NCI-H774 (cell line): ENCODE measurements around the gene LIME1.
"Not testable (repeated sequence)": the region's sequence is repeated elsewhere in the genome, so short reads cannot be mapped to it uniquely, and the experiment has no call there.

ENCODE experiments used
- DNase-seq: peaks from one replicate; lab custom pipeline; 2025; lab: John Stamatoyannopoulos, UW

The LIME1 gene

GRCh38 chr20:63772781-63773518 is 36.5 kb downstream of the LIME1 start:
- DNase-seq = no peak

- DNase-seq = no peak
Measured at GRCh38 chr20:63773571-63774241, 37.2 kb downstream of the LIME1 start.

GRCh38 chr20:63774306-63774705 is 37.8 kb downstream of the LIME1 start:
- no peak for DNase-seq

- DNase-seq = no peak
Measured at GRCh38 chr20:63775096-63775978, 38.9 kb downstream of the LIME1 start.

GRCh38 chr20:63776875-63777274 is 40.4 kb downstream of the LIME1 start:
- not testable (repeated sequence) for DNase-seq

GRCh38 chr20:63777614-63778013 is 41.1 kb downstream of the LIME1 start:
- DNase-seq = no peak

- DNase-seq = no peak
Measured at GRCh38 chr20:63778034-63778752, 41.7 kb downstream of the LIME1 start.

GRCh38 chr20:63778857-63779256 is 42.4 kb downstream of the LIME1 start:
- DNase-seq = no peak

GRCh38 chr20:63781181-63781580 is 44.7 kb downstream of the LIME1 start:
- DNase-seq = no peak

GRCh38 chr20:63782051-63782471 is 45.6 kb downstream of the LIME1 start:
- no peak for DNase-seq

- DNase-seq = no peak
Measured at GRCh38 chr20:63782521-63782971, 46.1 kb downstream of the LIME1 start.

- no peak for DNase-seq
Measured at GRCh38 chr20:63783970-63784369, 47.5 kb downstream of the LIME1 start.

- DNase-seq = no peak
Measured at GRCh38 chr20:63785691-63786131, 49.2 kb downstream of the LIME1 start.

- no peak for DNase-seq
Measured at GRCh38 chr20:63787302-63787701, 50.8 kb downstream of the LIME1 start.

- no peak for DNase-seq
Measured at GRCh38 chr20:63787749-63788148, 51.3 kb downstream of the LIME1 start.
